HUES48 (cell line): ENCODE data around the gene ITPK1.

ENCODE experiments used
- H3K27ac ChIP-seq: one replicate; pipeline ENCODE4 v1.7.0; 2013; ENCODE audit warnings: low read depth, low read length, inconsistent platforms
- H3K27me3 ChIP-seq: 2 replicates; pipeline ENCODE4 v1.6.1; 2013; ENCODE audit warnings: mild to moderate bottlenecking, low read length; ENCODE audit not compliant: control insufficient read depth, insufficient read depth
- H3K36me3 ChIP-seq: 2 replicates; pipeline ENCODE4 v1.6.1; 2013; ENCODE audit warnings: low read length; ENCODE audit not compliant: control insufficient read depth, insufficient read depth
- H3K4me1 ChIP-seq: 2 replicates; pipeline ENCODE4 v1.6.1; 2013; ENCODE audit warnings: mild to moderate bottlenecking, low read length; ENCODE audit not compliant: control insufficient read depth, insufficient read depth
- H3K4me3 ChIP-seq: 2 replicates; pipeline ENCODE4 v1.5.1; 2013; ENCODE audit warnings: mild to moderate bottlenecking, low read depth, low read length
- H3K9ac ChIP-seq: 2 replicates; pipeline ENCODE4 v1.6.1; 2013; ENCODE audit warnings: mild to moderate bottlenecking, low read depth, low read length, moderate library complexity
- H3K9me3 ChIP-seq: 2 replicates; pipeline ENCODE4 v1.6.1; 2013; ENCODE audit warnings: low read length; ENCODE audit not compliant: control insufficient read depth, insufficient read depth

ITPK1 gene

DNA sequence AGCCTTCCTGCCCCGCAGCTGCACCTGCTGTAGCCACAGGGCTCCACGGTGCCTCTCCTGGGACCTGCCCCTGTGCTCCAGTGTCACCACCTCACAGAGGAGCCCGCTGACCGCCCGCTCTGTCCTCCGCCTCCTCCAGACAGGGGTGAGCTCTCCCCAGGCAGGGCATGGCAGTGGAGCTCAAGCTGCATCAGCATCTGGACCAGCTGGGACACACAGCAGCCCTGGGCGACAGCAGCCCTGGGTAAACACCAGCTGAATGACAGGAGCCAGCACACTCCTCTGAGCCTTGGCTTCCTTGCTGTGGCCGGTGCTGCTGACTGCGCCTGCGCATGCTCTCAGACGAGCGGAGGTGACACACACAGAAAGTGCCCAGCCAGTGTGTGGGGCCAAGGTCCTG lies 170.7 kb downstream of the ITPK1 start:
- H3K27ac ChIP-seq, result no peak overlapping the region
- no peaks in the 10 kb centered on the region for H3K4me1 ChIP-seq
- peaks cover 42% of the 10 kb centered on the region for H3K36me3 ChIP-seq
- no peak overlapping the region for H3K9ac ChIP-seq
- H3K9me3 ChIP-seq, result no peaks in the 10 kb centered on the region
- no peak overlapping the region for H3K4me3 ChIP-seq
- H3K27me3 ChIP-seq, result no peaks in the 10 kb centered on the region

DNA sequence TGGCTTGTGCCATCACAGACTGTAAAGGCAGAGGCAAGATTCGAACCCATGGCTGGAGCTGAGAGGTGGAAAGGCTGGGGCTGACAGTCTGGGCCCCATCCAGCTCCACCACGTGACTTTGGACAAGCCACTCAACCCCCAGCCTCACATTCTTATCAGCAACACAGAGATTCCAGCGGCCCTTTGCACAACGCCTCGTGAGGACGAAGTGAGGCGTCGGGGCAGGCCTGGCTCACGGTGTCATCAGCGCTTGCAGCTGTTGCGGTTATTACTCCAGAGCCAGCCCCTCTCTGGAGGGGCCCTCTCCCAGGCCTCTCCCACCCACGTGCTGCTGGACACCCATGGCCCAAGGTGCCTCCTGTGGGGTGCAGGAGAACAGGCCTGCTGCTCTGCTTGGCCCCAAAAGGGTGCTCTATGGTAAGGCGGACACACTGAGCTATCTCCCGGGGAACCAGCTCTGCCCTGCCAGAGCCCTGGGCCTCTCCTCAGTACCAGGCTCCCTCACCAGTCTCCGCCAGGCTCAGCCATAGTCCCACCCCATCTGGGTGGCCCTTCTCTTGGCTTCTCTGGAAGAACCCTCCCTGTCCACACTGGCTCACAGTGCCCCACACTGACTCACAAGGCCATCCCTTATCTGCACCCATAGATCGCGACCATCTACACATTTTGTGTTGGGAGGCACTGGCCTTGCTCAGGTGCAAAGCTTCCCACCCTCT lies 171.7 kb downstream of the ITPK1 start:
- H3K27ac ChIP-seq, result no peak overlapping the region
- H3K27me3 ChIP-seq, result no peaks in the 10 kb centered on the region
- H3K9me3 ChIP-seq, result no peaks in the 10 kb centered on the region
- no peaks in the 10 kb centered on the region for H3K4me1 ChIP-seq
- no peak overlapping the region for H3K4me3 ChIP-seq
- H3K36me3 ChIP-seq, result peaks cover 35% of the 10 kb centered on the region
- H3K9ac ChIP-seq, result no peak overlapping the region

DNA sequence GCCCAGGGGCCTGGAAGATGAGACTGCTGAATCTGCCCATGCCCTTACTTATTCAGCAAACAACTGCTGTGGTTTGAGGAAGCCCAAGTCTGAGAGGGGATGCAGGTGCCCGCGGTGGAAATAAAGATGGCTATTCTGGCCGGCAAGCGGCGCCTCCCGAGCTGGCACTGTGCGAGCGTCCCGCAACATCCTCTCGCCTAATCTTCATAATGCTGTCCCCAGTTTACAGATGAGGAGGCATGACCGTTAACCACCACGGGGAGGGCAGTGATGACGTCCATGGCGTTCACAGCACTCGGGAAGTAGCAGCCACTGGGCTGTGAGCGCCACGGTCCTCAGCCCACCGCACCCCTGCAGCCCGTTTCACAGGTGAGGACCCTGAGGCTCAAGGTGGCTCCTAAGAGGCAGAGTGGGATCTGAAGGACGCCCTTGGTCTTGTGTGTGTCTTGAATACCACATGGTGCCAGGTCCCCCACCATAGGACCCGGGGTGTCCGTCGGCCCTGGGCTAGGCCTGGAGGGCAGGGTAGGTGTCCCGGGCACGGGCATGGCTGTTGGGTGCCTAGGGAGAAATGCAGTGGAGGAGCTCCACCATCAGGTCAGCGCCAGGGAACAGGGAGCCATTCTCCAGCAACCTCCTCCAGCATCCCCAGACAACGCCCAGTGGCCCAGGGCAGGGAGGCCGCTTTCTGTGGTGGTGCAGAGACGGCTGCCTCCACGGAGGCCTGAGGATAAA lies 172.6 kb downstream of the ITPK1 start:
- H3K27ac ChIP-seq, result no peak overlapping the region
- no peaks in the 10 kb centered on the region for H3K27me3 ChIP-seq
- H3K4me3 ChIP-seq, result no peak overlapping the region
- no peak overlapping the region for H3K9ac ChIP-seq
- H3K36me3 ChIP-seq, result peaks cover 35% of the 10 kb centered on the region
- H3K9me3 ChIP-seq, result no peaks in the 10 kb centered on the region
- H3K4me1 ChIP-seq, result no peaks in the 10 kb centered on the region

DNA sequence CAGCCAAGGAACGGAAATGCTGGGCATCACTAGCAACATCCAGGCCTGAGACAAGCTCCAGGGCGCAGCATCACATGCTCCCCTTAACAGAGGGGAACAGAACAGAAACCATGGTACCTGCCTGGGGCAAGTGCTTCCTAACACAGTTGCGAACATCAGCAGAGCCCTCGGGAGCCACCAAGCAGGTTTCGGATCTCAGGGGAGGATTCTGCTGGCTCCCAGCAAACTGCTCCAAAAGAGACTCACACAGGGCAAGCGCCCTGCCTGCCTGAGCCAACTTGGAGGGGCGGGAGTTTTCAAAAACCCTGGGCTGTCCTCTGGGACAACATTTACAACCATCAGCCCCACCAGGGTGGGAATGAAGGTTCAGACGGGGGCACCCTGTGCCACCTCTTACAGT lies 173.1 kb downstream of the ITPK1 start:
- H3K36me3 ChIP-seq, result peaks cover 30% of the 10 kb centered on the region; the same call in 1 of the 2 replicates

DNA sequence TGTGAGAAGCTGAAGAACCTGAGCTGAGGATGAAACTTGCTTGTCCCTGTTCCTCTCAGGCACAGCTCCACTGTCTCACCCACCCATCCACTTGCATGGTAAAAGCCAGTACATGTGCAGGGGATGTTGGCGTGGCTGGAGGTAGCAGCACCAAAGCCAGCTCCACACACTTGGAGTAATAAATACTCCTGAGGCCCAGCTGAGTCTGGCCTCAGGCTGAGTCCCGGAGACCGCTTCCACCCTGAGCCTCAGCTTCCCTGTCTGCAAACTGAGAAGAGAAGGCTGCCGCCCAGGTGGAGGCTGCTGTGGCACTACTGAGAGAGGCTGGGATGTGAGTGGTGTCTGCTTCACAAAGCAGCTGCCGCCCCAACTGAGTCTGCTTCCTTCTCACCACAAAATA lies 173.6 kb downstream of the ITPK1 start:
- H3K9me3 ChIP-seq, result no peaks in the 10 kb centered on the region

More for the DNA sequence above, 173.1 kb downstream of the ITPK1 start:
- H3K4me3 ChIP-seq, result no peak overlapping the region
- H3K4me1 ChIP-seq, result no peaks in the 10 kb centered on the region
- no peak overlapping the region for H3K9ac ChIP-seq
- H3K27ac ChIP-seq, result no peak overlapping the region
- H3K27me3 ChIP-seq, result no peaks in the 10 kb centered on the region
- H3K9me3 ChIP-seq, result no peaks in the 10 kb centered on the region

DNA sequence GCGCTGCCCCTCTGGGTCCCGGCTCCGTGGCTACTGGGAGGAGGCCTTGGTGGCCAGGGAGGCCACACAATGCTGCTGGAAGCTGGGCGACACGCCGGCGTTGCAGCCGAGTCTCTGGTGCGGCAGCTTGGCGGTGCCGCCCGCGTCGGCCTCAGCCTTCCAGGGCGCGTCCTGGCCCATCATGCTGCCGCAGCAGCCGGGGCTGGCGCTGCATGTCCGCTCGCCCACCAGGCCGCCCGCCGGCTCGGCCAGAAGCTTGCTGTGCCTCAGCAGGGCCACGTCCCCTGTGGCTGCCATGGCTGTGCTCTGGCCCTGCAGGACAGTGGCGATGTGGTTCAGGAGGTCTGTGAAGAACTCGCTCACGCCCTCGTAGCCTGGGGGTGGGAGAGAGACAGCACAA lies 174.2 kb downstream of the ITPK1 start:
- Histone ChIP-seq H3K27me3 (no peaks in the 10 kb centered on the region), H3K9me3 (no peaks in the 10 kb centered on the region), H3K9ac (no peak overlapping the region), H3K27ac (no peak overlapping the region), H3K4me1 (no peaks in the 10 kb centered on the region), H3K36me3 (peaks cover 29% of the 10 kb centered on the region; the same call in 1 of the 2 replicates), H3K4me3 (no peak overlapping the region)

More for the DNA sequence above, 173.6 kb downstream of the ITPK1 start:
- no peak overlapping the region for H3K4me3 ChIP-seq
- peaks cover 30% of the 10 kb centered on the region; the same call in 1 of the 2 replicates for H3K36me3 ChIP-seq
- no peaks in the 10 kb centered on the region for H3K4me1 ChIP-seq
- no peaks in the 10 kb centered on the region for H3K27me3 ChIP-seq
- no peak overlapping the region for H3K9ac ChIP-seq
- H3K27ac ChIP-seq, result no peak overlapping the region

DNA sequence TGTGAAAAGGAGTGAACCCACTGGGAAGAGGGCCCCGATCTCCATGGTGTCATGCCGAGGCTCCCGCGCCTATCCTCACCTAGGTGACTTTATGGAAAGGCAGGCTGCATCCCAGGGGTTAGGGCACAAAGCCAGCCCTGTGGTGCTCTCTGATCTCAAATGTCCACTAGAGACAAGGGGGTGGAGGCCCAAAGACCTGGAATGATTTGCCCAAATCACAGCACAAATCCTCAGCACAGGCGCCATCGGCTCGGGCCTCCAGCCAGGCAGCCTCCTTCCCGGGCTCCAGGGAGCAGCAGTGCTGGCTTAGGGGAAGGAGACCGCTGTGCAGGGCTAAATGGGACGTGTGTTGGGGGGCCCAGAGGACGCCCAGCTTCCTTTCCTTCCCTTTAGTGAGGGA lies 175.2 kb downstream of the ITPK1 start:
- Histone ChIP-seq H3K4me1 (no peaks in the 10 kb centered on the region), H3K36me3 (peaks cover 19% of the 10 kb centered on the region; the same call in 1 of the 2 replicates), H3K4me3 (no peak overlapping the region), H3K27me3 (no peaks in the 10 kb centered on the region), H3K9me3 (no peaks in the 10 kb centered on the region), H3K9ac (no peak overlapping the region), H3K27ac (no peak overlapping the region)

DNA sequence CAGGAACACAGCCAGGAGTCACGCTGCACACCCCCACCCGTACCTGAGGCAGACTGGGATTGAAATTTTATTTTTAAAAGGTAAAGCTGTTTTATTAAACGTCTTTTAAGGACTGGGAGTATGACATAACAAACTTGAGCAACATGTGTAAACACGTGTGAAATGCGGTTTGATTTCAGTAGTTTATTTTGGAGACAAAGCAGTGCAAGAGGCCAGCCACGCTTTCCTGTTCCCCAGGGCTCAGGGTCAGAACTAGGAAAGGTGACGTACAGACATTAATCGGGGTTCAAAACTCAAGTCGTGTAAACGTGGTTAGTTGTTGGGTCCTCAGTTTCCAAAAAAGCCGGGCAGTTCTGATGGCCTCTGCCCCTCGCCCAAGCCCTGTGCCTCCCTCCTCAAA lies 176.0 kb downstream of the ITPK1 start:
- peaks cover 11% of the 10 kb centered on the region; the same call in 1 of the 2 replicates for H3K36me3 ChIP-seq

DNA sequence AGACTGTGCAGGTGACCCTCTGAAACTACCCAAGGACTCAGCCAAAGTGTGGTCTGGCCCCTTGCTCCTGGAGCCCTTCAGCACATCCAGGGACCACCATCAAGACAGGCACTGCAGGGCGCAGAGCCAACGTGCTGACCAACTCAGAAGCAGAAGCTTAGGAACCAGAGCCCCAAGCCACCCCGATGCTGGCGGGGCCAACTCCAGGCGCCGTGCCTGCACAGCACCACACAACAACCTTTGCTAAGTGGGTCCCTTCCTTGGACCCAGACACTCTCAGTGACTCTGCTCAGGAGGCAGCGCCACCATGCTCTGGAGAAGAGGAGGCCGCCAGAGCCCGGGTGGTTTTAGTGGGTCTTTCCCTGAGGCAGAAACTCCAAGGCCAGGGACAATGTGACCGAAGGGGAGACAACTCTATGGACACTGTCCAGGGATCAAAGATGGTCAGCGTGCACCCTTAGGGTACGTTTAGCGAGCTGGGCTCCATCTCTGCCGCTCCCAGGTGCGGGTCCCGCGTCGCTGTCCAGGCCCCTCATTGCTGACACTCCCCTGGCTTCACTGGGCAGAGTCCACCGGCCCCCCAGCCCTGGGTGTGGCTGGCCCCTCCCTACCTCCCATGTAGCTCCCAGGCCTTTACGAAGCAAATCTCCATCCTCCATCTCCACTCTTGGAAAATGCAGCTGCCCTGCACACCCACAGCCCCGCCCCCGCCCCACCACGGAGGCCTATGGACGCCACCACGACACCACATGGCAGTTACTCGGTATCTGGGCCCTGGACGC lies 176.6 kb downstream of the ITPK1 start:
- Histone ChIP-seq H3K4me3 (no peak overlapping the region), H3K27me3 (no peaks in the 10 kb centered on the region), H3K4me1 (no peaks in the 10 kb centered on the region), H3K9me3 (no peaks in the 10 kb centered on the region), H3K27ac (no peak overlapping the region), H3K9ac (no peak overlapping the region), H3K36me3 (peaks cover 11% of the 10 kb centered on the region; the same call in 1 of the 2 replicates)

More for the DNA sequence above, 176.0 kb downstream of the ITPK1 start:
- H3K27ac ChIP-seq, result no peak overlapping the region
- no peak overlapping the region for H3K9ac ChIP-seq
- H3K4me3 ChIP-seq, result no peak overlapping the region
- no peaks in the 10 kb centered on the region for H3K9me3 ChIP-seq
- H3K4me1 ChIP-seq, result no peaks in the 10 kb centered on the region
- H3K27me3 ChIP-seq, result no peaks in the 10 kb centered on the region

DNA sequence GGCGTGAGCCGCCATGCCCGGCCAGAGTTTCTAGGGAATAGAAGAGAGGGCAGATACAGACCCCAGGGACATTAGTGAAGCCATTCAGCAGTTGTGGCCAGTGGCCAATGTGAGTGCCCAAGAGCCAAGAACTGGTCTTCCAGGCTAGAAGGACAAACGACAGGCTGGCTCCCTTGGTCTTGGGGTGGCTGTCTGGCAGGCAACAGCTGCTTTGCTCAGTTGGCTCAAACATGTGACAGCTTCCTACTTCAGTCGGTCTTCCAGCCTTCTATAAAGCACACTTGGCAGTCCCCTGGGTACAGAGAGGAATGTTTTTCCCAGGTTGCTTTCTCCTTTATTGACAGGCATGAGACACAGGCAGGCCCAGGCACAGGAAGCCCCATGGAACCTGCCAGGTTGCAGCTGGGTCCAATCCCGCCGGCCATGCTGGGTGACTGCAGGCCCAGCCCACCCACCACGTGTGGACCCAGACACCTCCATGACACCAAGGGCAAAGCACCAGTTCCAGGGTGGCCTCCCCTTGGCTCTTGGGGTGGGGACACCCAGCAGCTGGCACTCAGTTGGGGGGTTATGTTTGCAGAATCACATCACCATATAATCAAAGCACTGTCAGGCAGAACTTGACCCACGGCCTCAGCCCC lies 177.4 kb downstream of the ITPK1 start:
- no peak overlapping the region for H3K27ac ChIP-seq
- no peaks in the 10 kb centered on the region for H3K4me1 ChIP-seq
- H3K27me3 ChIP-seq, result no peaks in the 10 kb centered on the region
- H3K9me3 ChIP-seq, result no peaks in the 10 kb centered on the region
- no peak overlapping the region for H3K9ac ChIP-seq
- no peak overlapping the region for H3K4me3 ChIP-seq
- peaks cover 8% of the 10 kb centered on the region; the same call in 1 of the 2 replicates for H3K36me3 ChIP-seq
